ENCODE data around the gene RIPOR2.
"Not testable (repeated sequence)": the region's sequence is repeated elsewhere in the genome, so short reads cannot be mapped to it uniquely, and the experiment has no call there.

RIPOR2 gene

DNA sequence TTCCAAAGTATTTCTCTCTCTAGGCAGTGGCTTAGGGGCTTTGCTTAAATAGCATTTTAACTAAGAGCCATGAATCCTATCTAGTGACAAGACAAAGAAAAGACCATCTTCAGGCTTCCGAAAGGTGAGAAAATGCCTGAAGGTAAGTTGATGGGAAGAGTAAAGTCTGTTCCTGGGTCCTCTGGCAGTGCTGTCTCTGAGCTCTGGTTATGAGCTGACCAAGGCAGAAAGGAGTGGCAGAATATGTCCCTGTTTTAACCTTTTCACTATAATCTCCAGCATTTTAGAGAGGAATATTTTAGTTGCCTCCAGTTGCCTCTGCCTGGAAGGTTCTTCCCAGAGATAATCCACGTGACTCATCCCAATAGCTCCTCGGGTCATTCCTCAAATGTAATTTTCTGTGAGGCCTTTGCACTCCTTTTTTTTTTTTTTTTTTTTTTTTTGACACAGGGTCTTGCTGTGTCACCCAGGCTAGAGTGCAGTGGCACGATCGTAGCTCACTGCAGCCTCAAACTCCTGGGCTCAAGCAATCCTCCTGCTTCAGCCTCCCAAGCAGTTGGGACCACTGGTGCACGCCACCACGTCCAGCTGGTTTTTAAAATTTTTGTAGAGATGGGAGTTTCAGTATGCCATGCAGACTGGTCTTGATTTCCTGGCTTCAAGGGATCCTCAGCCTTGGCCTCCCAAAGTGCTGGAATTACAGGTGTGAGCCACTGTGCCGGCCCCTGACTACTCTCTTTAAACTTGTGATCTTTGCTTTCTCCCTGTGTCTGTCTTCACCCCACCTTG is 133.3 kb downstream of the RIPOR2 start:
- DNase-seq (ENCODE audit: low read depth in 3 of 3): no peak

DNA sequence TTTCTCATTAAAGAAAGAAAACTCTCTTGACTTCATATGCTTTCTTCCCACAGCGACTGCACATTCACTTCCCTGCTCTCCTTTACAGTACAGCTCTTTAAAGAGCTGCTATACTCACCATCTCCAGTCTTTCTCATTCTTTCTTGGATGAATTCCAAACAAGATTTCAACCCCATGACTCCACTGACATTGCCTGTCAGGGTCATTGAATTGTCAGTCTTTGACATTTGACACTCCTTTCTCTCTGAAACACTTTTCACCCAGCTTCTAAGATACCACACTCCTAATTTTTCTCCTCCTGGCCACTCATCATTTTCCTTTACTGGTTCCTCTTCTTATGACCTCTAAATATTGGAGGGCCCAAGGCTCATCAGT is 136.2 kb downstream of the RIPOR2 start:
- no peak for DNase-seq (ENCODE audit: low read depth in 3 of 3)

DNA sequence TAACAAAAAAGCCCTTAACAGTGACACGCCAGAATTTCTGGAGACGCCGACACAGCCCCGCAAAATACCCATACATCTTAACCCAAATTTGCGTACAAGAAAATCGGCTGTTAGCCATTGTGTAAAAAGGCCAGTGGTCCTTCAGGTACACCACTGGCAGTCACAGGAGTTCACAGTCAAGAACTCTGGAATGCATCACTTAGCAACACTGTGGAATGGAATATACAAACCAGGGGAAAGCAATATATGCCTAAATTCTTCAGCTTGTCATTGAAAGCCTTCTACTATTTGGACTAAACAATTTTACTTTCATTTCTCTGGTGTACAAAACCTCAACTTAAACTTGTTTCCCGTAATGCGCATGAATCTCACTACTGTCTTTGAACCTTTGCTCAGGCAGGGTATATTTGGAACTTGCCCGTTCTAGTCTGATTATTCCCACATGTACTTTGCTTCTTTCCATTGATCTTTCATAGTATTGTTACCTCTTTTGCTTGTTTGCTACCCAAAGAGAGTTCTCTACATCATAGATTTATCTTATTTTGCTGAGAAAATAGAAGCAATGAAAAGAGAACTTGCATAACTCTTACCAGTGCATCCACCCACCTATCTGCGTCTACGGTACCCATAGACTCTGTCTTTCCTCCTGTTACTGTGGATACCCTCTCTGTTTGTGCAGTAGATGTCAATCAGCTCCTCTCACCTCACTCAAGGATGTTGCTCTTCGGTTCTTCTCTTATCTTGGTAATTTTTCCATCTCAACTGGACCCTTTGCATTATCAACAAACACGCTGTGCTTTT is 136.8 kb downstream of the RIPOR2 start, which contains the start of gene ARMH2:
ARMH2 (minus strand) TSS at position 178 of the 801 bp plus-strand sequence; CDS start at position 118, 60 bp downstream.
- DNase-seq (ENCODE audit: low read depth in 3 of 3): no peak

DNA sequence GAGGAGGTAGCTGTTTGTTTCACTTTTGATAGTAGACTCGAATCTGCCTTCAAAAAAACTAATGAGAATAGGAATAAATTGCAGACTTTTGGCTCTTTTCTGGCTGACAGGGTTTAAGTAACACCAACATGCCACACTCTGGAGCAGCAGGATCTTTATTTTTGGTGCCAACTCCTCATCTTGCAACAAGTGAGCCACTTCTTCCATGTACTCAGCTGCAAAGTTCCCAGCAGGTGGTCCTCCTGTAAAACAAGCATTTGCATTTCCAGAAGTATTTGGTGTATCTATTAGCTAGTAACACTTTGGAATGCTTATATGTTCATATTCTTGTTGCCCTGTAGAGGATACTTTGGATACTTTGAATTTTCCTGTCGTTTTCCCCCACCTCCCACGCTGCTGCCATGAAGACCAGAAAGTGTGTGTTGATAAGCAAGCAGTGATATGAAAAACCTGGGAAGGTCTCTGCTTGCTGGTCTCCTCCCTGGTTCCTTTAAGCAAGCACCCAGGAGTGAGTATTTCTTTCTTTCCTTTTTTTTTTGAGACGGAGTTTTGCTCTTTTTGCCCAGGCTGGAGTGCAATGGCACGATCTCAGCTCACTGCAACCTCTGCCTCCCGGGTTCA is 138.1 kb downstream of the RIPOR2 start:
- DNase-seq (ENCODE audit: low read depth in 3 of 3): no peak

DNA sequence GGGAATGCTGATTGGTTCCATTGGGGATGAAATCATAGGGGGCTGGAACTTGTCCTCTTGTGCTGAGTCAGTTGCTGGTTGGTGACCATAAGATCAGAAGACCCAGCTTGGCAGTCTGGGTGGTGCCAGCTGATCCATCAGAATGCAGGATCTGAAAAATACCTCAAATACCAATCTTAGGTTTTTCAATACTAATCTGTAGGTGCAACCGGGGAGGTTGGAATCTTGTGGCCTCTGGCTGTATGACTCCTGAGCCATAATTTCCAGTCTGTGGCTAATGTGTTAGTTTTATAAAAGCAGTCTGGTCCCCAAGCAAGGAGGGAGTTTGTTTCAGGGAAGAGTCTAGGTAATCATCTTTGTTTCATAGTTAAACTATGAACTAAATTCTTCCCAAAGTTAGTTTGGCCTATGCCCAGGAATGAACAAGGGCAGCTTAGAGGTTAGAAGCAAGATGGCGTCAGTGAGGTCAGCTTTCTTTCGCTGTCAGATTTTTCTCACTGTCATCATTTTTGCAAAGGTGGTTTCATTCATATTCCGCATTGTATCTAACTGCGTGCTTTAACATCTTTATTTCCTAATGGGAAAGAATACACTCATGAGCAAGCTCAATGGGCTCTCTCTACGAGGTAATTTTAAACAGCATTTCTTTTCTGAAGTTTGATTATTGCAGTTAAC is 139.0 kb downstream of the RIPOR2 start:
- DNase-seq (ENCODE audit: low read depth in 3 of 3): no peak

DNA sequence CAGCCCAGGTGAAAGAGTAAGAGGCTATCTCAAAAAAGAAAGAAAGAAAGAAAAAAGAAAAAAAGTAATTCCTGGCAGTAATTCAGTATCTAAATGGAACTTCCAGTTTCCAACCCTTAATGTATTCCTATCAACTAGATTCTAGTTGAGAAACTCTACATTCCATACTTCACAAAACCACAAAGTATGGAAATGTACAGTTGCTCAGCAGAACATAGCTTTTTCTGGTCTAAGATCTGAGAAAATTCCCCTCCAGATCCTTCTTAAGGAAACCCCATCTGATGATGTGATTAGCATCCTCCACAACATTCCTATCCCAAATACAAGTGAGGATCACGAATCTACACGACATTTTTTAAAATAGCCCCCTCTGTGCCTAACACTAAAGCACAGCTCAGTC is 140.7 kb downstream of the RIPOR2 start:
- DNase-seq (ENCODE audit: low read depth in 3 of 3): no peak

DNA sequence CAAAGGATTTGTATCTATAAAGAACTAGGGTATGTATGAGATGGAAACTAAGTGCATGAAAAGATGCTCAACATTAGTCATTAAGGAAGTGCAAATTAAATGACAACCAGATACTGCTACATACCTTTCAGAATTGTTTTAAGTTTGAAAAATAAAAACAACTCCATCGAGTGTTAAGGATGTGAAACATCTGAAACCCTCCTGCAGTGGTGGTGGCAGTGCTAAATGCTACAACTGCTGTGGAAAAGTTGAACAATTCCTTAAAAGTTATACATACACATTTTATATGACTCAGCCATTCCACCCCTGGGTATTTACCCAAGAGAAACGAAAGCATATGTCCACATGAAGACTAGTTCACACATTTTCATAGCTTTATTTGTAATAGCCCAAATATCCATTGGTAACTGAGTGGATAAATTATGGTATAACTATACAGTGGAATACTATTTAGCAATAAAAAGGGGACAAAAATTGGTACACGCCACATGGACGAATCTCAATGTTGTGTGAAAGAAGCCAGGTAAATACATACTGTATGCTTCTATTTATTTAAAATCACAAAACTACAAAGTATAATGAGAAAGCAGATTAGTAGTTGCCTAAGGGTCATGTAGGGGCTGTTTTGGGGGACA is 147.6 kb downstream of the RIPOR2 start:
- DNase-seq (ENCODE audit: low read depth in 3 of 3): no peak

DNA sequence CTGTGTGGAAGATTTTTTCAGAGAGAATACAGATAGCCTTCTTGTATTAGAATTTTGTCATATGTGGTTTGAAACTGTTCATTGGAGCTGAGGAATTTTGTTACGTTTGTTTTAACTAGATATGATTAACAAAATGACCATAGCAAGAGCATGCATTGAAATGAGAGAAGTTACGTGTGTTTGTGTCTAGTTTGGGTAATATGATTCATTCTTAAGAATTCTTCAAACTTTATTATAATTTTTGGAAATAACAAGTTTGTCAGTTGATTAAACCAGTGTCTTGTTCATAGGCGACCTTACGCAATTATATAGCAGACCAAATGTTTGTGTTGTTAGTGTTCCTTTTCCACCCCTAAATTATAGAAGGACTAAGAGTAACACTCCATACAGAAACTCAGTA is 155.6 kb downstream of the RIPOR2 start:
- DNase-seq (ENCODE audit: low read depth in 3 of 3): no peak

DNA sequence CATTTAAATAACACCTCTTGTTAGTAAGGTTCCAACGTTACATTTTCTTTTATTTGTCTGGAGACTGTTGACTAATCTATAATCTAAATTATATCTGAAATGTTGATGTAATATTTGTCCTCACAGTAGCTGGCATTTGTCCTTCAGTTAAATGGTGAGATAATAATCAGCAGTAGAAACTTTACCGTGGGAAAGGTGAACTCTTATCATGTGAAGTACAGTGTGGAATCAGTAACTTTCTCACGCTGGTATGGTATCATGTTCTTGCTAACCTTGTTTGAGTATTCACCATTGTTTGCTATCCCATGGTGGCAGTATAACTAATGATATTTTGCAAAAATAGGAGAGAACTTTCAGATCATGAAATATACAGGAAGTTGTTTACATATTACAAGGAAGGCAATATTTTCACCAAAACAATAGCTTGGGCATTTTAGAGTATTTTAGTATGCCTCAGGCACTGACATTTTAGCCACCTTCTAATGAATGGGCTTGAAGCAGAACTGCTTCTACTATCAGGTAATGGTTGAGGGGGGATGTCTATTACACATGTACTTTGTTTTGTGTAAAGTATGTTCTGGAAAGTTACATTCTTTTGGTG is 156.2 kb downstream of the RIPOR2 start:
- no peak for DNase-seq (ENCODE audit: low read depth in 3 of 3)

DNA sequence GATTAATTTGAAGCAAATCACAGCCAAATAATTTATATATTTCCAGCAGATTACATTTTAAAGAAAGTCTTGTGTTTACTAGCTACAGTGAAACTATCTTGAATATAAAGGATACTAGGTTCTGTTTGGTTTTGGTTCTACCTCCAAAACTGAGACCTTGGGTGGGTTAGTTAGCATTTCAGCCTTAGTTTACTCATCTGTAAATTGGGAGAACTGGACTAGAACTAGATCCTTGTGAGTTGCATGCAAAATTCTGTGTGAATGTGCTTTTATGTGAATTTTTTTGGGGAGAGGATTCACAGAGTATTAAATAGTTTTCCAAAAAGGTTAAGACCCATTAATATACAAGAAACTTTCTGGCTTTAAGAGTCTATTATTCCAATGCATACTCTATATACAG is 156.9 kb downstream of the RIPOR2 start:
- DNase-seq (ENCODE audit: low read depth in 3 of 3): no peak

DNA sequence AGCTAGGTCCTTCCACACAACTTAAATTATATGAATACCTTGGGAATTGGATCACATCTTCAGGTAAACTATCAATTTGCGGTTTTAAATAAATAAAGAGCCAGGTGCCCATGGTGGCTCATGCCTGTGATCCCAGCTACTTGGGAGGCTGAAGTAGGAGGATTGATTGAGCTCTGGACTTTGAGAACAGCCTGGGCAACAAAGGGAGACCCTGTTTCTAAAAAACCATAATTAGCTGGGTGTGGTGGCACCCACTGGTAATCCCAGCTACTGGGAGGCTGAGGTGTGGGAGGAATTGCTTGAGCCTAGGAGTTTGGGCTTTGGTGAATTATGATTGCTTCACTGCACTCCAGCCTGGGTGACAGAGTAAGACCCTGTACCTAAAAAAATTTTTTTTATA is 157.6 kb downstream of the RIPOR2 start:
- DNase-seq (ENCODE audit: low read depth in 3 of 3): no peak

DNA sequence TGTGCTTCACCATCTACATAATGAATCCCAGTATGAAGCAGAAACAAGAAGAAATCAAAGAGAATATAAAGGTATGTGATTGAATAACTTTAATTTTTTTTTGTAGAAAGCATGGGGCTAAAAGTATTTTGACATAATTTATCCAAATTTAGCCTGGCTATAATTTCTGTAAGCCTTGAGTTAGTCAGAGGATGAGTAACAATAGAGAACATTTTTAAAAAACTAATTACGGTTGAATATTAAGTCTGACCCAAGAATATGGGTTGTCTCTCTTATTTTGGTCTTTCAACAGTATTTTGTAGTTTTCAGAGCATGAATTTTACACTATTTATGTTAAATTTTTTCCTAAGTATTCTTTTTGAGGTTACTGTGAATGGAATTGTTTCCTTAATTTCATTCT is 158.5 kb downstream of the RIPOR2 start:
- no peak for DNase-seq (ENCODE audit: low read depth in 3 of 3)

DNA sequence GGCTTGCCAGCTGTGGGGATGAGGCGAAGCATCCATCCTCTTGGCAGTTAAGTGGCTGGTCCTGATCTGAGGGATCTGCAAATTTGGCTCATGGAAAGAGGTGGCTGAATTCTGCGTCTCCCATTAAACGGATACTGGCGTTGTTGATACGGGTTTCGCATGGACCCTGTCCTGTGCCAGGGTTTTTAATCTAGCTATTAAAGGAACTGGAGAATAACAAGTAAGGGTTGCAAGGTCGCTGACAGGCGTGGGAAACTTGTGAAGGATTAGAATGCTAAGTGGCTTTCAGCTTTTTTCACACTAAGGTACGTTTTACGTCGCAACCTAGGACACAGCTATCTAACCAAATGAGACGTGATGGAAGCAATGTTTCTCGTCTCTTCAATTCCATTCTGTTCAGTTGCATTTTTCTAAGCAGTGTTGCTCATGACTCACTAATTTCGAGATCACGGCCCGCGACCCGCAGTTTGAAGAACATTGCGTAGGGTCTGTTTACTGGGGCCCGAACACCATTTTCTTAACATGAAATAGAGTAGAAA is 160.2 kb downstream of the RIPOR2 start:
- no peak for DNase-seq (ENCODE audit: low read depth in 3 of 3)

DNA sequence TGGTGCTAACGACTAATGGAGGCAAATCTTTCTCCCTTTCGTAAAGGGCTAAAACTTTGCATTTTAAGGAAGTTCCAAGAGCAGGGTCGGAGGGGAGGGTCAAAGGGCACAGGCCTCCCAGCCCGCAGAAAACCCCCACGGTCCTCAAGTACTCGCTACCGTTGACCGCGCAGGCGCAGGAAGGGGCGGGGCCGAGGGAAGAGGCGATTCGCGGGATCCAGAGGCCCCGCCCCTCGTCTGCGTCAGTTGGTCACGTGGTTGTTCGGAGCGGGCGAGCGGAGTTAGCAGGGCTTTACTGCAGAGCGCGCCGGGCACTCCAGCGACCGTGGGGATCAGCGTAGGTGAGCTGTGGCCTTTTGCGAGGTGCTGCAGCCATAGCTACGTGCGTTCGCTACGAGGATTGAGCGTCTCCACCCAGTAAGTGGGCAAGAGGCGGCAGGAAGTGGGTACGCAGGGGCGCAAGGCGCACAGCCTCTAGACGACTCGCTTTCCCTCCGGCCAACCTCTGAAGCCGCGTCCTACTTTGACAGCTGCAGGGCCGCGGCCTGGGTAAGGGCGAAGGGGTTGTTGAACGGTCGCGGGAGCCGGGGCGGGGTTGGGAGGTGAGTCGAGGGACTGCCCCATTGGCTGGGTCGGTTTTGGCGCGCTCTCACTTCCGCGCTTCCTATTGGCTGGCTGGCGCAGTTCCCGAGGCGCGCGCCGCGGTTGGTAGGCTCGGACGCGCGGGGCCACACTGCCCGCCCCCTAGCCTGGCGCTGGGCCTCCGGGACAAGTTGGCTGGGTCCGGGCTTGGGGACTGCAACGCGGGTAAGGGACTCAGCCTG is 160.9 kb downstream of the RIPOR2 start, which contains the start of gene GMNN:
GMNN (plus strand) TSS at position 242 of the 824 bp plus-strand sequence. CDS start 2,310 bp downstream, outside the sequence.
- DNase-seq (ENCODE audit: low read depth in 3 of 3): peak; percentile 95 to 99 (median 95)

DNA sequence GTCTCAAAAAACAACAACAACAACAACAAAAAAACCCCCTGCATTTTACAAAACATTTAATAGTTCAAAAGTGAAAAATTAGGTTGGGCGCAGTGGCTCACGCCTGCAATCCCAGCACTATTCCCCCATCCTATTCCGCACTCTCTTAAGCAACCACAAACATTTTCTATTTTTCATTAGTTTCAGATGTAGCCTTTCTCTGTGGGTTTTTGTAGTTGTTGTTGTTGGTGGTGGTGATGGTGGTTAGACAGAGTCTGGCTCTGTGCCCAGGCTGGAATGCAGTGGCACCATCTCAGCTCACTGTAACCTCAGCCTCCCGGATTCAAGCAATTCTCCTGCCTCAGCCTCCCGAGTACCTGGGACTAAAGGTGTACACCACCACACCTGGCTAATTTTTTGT is 167.4 kb downstream of the RIPOR2 start:
- DNase-seq (ENCODE audit: low read depth in 3 of 3): no peak

DNA sequence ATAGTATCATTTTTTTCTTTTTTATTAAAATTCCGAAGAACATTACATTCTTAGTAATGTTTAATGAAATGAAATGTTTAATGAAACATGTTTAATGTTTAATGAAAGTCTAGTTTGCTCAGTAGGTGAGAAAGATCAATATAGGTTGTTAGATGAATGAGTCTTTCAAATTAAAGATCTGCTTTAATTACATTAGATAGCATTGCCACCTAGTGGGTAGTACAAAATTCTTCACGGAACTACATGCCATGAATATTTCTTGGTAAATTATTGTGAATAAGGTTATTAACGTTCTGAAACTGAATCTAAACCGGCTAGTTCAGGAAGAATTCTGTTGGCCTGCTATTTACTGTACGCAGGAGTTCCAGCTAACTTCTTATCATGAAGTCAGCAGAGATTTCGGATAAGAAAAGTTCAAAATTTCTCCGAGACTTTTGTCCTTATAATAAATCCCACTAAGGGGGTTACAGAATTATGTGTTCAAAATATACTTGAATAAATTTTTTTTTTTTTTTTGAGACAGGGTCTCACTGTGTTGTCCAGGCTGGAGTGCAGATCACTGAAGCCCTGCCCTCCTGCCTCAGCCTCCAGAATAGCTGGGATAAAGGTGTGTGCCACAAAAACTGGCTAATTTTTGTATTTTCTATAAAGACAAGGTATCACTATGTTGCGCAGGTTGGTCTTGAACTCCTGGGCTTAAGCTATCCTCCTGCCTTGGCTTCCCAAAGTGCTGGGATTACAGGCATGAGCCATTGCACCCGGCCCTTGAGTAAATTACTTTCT is 168.9 kb downstream of the RIPOR2 start:
- DNase-seq (ENCODE audit: low read depth in 3 of 3): no peak

DNA sequence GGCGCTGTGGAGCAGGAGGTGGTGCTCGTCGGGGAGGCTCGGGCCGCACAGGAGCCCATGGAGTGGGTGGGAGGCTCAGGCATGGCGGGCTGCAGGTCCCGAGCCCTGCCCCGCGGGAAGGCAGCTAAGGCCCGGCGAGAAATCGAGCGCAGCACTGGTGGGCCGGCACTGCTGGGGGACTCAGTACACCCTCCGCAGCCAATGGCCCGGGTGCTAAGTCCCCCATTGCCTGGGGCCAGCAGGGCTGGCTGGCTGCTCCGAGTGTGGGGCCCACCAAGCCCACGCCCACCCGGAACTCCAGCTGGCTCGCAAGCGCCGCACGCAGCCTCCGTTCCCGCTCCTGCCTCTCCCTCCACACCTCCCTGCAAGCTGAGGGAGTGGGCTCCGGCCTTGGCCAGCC is 169.8 kb downstream of the RIPOR2 start:
- DNase-seq (ENCODE audit: low read depth in 3 of 3): not testable (repeated sequence)

DNA sequence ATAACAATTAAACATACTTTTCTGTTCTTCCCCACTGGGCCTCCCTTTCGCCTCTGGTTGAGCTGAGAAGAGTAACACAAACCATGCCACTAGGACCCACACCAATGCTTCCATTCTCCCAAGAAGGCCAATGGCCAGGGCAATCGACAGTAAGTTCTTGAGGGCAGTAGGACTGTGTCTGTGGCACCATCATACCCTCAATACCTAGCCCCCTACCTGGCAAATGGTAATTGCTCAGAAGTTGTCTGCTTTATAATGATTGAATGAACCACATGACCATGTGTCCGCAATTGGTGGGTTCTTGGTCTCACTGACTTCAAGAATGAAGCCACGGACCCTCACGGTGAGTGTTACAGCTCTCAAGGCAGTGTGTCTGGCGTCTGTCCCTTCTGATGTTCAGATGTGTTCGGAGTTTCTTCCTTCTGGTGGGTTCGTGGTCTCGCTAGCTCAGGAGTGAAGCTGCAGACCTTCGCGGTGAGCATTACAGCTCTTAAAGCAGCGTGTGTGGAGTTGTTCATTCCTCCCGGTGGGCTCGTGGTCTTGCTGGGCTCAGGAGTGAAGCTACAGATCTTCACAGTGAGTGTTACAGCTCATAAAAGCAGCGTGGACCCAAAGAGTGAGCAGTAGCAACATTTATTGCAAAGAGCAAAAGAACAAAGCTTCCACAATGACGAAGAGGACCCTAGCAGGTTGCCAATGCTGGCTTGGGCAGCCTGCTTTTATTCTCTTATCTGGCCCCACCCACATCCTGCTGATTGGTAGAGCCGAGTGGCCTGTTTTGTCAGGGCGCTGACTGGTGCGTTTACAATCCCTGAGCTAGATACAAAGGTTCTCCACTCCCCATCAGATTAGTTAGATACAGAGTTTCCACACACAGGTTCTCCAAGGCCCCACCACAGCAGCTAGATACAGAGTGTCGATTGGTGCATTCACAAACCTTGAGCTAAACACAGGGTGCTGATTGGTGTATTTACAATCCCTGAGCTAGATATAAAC is 170.6 kb downstream of the RIPOR2 start:
- not testable (repeated sequence) for DNase-seq (ENCODE audit: low read depth in 3 of 3)

All from stimulated activated CD4-positive, alpha-beta T cell treated with anti-CD3 and anti-CD28 coated beads, TNF-alpha, amount 100 ng/mL, for 4 hours (primary cell).